ENCODE measurements around the gene PIGT. TPM values are rescaled to one million over a fixed set of nuclear protein-coding genes. Genes with fewer than 3 reads are reported as not detected.

PIGT gene
- total RNA-seq, 1 donor from 2014 or later, result 87.7 TPM

DNA sequence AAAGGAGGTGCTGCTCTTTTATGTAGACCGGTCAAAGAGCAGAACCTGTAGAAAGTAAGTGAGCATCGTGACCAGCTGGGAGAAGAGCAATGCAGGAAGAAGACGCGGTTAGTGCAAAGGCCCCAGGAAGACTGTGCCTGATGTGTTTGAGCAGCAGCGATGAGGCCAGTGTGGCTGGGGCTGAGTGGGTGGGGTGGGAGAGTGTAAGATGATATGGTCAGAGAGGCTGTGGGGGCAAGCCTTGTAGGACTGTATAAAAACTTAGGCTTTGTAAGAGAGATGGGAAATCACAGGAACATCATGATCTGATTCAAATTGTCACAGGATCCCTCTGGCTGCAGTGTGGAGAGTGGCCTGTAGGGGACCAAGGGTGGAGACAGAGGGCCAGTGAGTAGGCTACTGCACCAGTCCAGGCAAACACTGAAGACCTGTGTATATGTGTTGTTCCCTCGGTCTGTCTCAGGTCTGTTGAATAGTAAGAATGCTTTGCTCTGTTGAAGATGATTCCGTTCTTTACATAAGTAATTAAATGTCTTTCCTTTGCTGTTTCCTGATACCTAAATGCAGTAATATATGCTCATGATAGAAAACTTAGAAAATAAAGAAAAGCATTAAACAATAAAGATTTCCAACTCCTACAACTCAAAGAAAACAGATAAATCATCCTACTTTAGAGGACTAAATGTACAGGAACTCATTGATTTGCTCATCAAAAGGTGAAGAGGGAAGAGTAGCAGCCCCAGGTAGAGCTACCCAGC is 30.0 kb downstream of the PIGT start:
- no peak overlapping the region for H3K4me3 Mint-ChIP-seq (ENCODE audit: low read depth)
- DNase-seq (ENCODE audit: low spot score, unreplicated experiment), result peak; percentile 43
- H3K27ac Mint-ChIP-seq, result no peak overlapping the region
- no peaks in the 10 kb centered on the region for H3K36me3 Mint-ChIP-seq (ENCODE audit: insufficient read depth)
- no peaks in the 10 kb centered on the region for H3K27me3 Mint-ChIP-seq
- no peaks in the 10 kb centered on the region for H3K9me3 Mint-ChIP-seq (ENCODE audit: low read depth)
- peaks cover 30% of the 10 kb centered on the region for H3K4me1 Mint-ChIP-seq (ENCODE audit: low read depth)
- TF ChIP-seq CTCF (IDR thresholded peaks at IDR 0.05; ENCODE audit: unreplicated experiment), result peak; percentile 77

- no peaks in the 10 kb centered on the region for H3K36me3 Mint-ChIP-seq (ENCODE audit: insufficient read depth)
- H3K4me3 Mint-ChIP-seq (ENCODE audit: low read depth), result no peak overlapping the region
- peaks cover 5% of the 10 kb centered on the region for H3K27me3 Mint-ChIP-seq
- TF ChIP-seq CTCF (IDR thresholded peaks at IDR 0.05; ENCODE audit: unreplicated experiment), result no peak
- peaks cover 22% of the 10 kb centered on the region for H3K4me1 Mint-ChIP-seq (ENCODE audit: low read depth)
- no peak overlapping the region for H3K27ac Mint-ChIP-seq
- DNase-seq (ENCODE audit: low spot score, unreplicated experiment), result no peak
- H3K9me3 Mint-ChIP-seq (ENCODE audit: low read depth), result no peaks in the 10 kb centered on the region
These were observed 32.3 kb downstream of the PIGT start for GRCh38 chr20:45448270-45448669.

GRCh38 chr20:45449528-45449927 is 33.6 kb downstream of the PIGT start:
- Mint-ChIP-seq H3K4me3 (ENCODE audit: low read depth) (no peak overlapping the region), H3K36me3 (ENCODE audit: insufficient read depth) (no peaks in the 10 kb centered on the region), H3K27me3 (peaks cover 10% of the 10 kb centered on the region), H3K4me1 (ENCODE audit: low read depth) (peaks cover 15% of the 10 kb centered on the region), H3K27ac (no peak overlapping the region), H3K9me3 (ENCODE audit: low read depth) (no peaks in the 10 kb centered on the region)
- no peak for TF ChIP-seq CTCF (IDR thresholded peaks at IDR 0.05; ENCODE audit: unreplicated experiment)
- no peak for DNase-seq (ENCODE audit: low spot score, unreplicated experiment)

DNA sequence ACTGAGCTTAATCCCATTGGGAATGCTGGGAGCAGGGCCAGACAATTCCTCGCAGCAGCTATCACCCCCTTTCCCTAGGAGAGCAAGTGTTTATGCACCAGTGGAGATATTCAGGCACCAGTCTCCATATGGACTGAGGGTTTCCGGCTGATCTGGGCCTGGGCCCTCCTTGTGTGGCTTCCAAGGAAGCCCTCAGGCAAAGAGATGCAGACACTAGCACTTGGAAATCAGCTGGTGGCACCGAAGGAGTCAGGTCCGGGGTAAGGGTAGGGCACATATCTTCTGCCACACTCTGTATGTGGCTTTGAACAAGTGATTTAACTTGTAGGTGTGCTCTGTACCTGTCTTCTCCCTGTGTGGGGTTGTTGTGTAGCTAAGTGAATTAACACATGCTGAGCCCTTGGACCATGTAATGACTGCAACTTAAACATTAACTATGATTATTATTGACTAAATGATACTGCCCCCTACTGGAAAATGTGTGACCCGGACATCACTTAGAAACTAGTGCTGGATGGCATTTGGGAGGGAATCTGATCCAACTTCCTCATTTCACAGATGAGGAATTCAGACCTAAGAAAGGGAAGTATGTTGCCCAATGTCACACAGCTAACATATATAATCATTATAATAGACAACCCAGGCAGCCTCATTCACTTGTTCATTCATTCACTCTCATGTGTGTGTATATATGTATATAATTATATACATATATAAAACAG is 34.3 kb downstream of the PIGT start:
- H3K4me3 Mint-ChIP-seq (ENCODE audit: low read depth), result no peak overlapping the region
- H3K4me1 Mint-ChIP-seq (ENCODE audit: low read depth), result peaks cover 9% of the 10 kb centered on the region
- no peaks in the 10 kb centered on the region for H3K36me3 Mint-ChIP-seq (ENCODE audit: insufficient read depth)
- no peak overlapping the region for H3K27ac Mint-ChIP-seq
- no peak for DNase-seq (ENCODE audit: low spot score, unreplicated experiment)
- peak; percentile 68 for TF ChIP-seq CTCF (IDR thresholded peaks at IDR 0.05; ENCODE audit: unreplicated experiment)
- H3K27me3 Mint-ChIP-seq, result peaks cover 10% of the 10 kb centered on the region
- no peaks in the 10 kb centered on the region for H3K9me3 Mint-ChIP-seq (ENCODE audit: low read depth)

DNA sequence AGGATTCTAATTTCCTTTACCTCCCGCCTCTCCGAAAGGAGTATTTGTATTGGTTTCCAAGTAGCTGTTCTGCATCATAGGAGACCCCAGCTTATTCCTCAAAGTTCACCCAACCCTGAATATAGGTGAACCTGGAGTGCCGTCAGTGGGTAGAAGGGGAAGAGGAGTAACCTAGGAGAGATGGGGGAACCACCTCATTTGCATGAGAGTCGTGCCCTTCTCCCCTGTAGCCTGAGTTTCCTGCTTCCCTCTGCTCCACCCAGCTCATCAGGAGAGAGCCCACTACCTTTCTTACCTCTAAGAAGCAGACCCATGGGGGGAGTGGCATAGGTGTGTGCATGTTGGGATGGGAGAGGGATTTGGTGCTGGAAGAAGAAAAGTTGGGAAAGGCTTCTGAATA is 36.3 kb downstream of the PIGT start:
- H3K36me3 Mint-ChIP-seq (ENCODE audit: insufficient read depth), result no peaks in the 10 kb centered on the region
- no peaks in the 10 kb centered on the region for H3K4me1 Mint-ChIP-seq (ENCODE audit: low read depth)
- H3K27me3 Mint-ChIP-seq, result peaks cover 10% of the 10 kb centered on the region
- H3K9me3 Mint-ChIP-seq (ENCODE audit: low read depth), result no peaks in the 10 kb centered on the region
- H3K4me3 Mint-ChIP-seq (ENCODE audit: low read depth), result no peak overlapping the region
- DNase-seq (ENCODE audit: low spot score, unreplicated experiment), result no peak
- TF ChIP-seq CTCF (IDR thresholded peaks at IDR 0.05; ENCODE audit: unreplicated experiment), result no peak
- H3K27ac Mint-ChIP-seq, result no peak overlapping the region

Measured in progenitor cell of endocrine pancreas (in vitro differentiated cells).